GM21360 (cell line): ENCODE measurements around the gene AGRN.
"Not testable (repeated sequence)": the region's sequence is repeated elsewhere in the genome, so short reads cannot be mapped to it uniquely, and the experiment has no call there.

ENCODE experiments used
- ATAC-seq: cut with Tn5 transposase; IDR thresholded peaks from one replicate; pipeline ENCODE4 v1.9.1; 2021; ENCODE audit warnings: mild to moderate bottlenecking, moderate library complexity; ENCODE audit not compliant: unreplicated experiment

The AGRN gene

GRCh38 chr1:1049318-1050165, 29.6 kb downstream of the AGRN start:
- no peak for ATAC-seq

GRCh38 chr1:1050577-1051052, 30.7 kb downstream of the AGRN start:
- ATAC-seq: no peak

GRCh38 chr1:1051127-1051810, 31.3 kb downstream of the AGRN start:
- no peak for ATAC-seq

- ATAC-seq: no peak
Observed at GRCh38 chr1:1052003-1052840, 32.3 kb downstream of the AGRN start.

GRCh38 chr1:1053022-1053421, 33.1 kb downstream of the AGRN start:
- no peak for ATAC-seq

- no peak for ATAC-seq
Observed at GRCh38 chr1:1053682-1054081, 33.8 kb downstream of the AGRN start.

GRCh38 chr1:1054099-1054700, 34.3 kb downstream of the AGRN start:
- no peak for ATAC-seq

GRCh38 chr1:1054971-1055370, 35.1 kb downstream of the AGRN start:
- ATAC-seq: no peak

GRCh38 chr1:1055841-1056736, 36.2 kb downstream of the AGRN start:
- no peak for ATAC-seq

GRCh38 chr1:1057769-1058087, 37.8 kb downstream of the AGRN start:
- not testable (repeated sequence) for ATAC-seq

- ATAC-seq: no peak
Observed at GRCh38 chr1:1058088-1058905, 38.4 kb downstream of the AGRN start.

GRCh38 chr1:1058921-1059493, 39.1 kb downstream of the AGRN start:
- ATAC-seq: peak; percentile 28

- ATAC-seq: peak; percentile 56
Observed at GRCh38 chr1:1059494-1060280, 39.8 kb downstream of the AGRN start.

GRCh38 chr1:1060281-1061000, 40.5 kb downstream of the AGRN start:
- ATAC-seq: no peak

- no peak for ATAC-seq
Observed at GRCh38 chr1:1061682-1062345, 41.9 kb downstream of the AGRN start.

- ATAC-seq: no peak
Observed at GRCh38 chr1:1062348-1063163, 42.6 kb downstream of the AGRN start.
